Stimulated activated CD4-positive, alpha-beta T cell treated with anti-CD3 and anti-CD28 coated beads, Interleukin-4, amount 100 ng/mL, for 48 hours (primary cell): ENCODE measurements around the gene ZNF282.
A peak's percentile ranks its signal among the peaks of the same experiment; 100 is the strongest.
"Not testable (repeated sequence)": the region's sequence is repeated elsewhere in the genome, so short reads cannot be mapped to it uniquely, and the experiment has no call there.

Experiments used
- DNase-seq, 2 donors: peaks; one replicate each; pipeline ENCODE4 v3.0.0-alpha.2; 2020; ENCODE audit warnings: low read depth in 2 of 2

The ZNF282 gene

DNA sequence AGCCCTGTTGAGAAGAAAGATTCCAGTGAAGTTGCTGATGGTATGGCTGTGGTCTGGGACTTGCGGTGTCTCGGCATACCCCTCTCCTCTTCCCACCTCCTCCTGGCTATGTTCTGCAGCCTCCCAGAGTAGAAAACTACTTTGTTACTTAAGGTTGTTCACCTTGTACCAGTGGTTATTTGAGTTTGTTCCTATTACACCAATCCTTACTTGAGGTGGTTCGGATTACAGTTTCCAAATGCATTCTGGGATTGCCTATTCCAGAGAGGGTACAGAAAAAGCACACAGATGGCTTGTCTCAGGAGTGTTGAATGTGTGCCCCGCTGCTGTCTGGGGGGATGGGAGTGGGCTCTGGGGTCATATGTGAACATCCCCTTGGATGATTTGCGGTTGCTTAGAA, 59.8 kb downstream of the ZNF282 start:
- DNase-seq: no peak

DNA sequence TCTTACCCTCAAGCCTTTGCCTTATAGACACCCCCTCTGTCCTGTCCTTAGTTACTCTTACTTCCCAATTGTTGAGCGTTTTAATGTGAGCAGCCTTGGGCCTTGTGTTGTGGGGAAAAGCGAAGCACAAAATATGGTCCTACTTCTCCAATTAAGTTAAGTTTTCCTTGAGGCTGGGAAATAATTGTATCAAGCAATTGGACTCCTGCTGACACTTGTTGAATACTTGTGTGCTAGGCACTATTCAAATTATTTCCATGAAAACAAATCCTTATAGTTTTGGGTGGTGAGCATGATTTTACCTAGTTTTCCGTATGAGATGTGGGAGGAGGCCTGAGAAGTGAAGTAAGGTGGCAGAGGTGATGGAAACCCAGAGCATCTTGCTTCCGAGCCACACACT, 61.2 kb downstream of the ZNF282 start:
- no peak for DNase-seq

GRCh38 chr7:149257146-149257545, 61.8 kb downstream of the ZNF282 start:
- DNase-seq: no peak

- DNase-seq: peak in 1 of 2 donors; percentile 28
These were observed 66.0 kb downstream of the ZNF282 start for GRCh38 chr7:149261316-149261828.

- DNase-seq: peak; percentile 75 to 80
These were observed 66.7 kb downstream of the ZNF282 start, which contains the start of gene ZNF783 for GRCh38 chr7:149261829-149262617. TSS of gene ZNF783 (plus strand) at chr7:149262196. CDS start at chr7:149262334, 138 bp downstream.

GRCh38 chr7:149266451-149266850, 71.1 kb downstream of the ZNF282 start:
- DNase-seq: no peak

DNA sequence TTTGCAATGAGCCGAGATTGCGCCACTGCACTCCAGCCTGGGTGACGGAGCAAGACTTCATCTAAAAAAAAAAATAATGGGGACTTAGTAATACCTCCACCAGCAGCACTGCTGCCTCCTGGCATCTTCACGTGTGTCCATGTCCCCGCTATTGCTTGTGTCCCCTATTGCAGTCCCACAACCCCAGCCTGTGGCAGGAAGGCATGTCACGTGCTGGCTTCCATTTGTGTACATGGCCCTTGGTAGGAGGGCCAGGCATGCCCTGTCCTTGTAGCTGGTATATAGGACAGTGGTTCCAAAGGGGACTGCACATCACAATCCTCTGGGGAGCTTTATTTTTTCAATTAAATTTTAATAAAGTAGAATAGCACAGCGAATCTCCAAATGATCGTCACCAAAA, 72.4 kb downstream of the ZNF282 start:
- no peak for DNase-seq

- not testable (repeated sequence) for DNase-seq
These were observed 79.1 kb downstream of the ZNF282 start for GRCh38 chr7:149274424-149274823.
